ENCODE data around the gene RASGEF1C. TPM values are rescaled to one million over a fixed set of nuclear protein-coding genes. Genes with fewer than 3 reads are reported as not detected.
"Not testable (repeated sequence)": the region's sequence is repeated elsewhere in the genome, so short reads cannot be mapped to it uniquely, and the experiment has no call there.

RASGEF1C gene
- total RNA-seq, 1 donor from 2014 or later = 0.27 TPM

GRCh38 chr5:180090098-180090768, 118.8 kb downstream of the RASGEF1C start:
- H3K27ac ChIP-seq (replicated peaks) = peak overlapping the region; percentile 62
- peaks cover 13% of the 10 kb centered on the region for H3K4me1 ChIP-seq
- peak overlapping the region; percentile 72 for H3K4me3 ChIP-seq
- TF ChIP-seq, protein P1, sequence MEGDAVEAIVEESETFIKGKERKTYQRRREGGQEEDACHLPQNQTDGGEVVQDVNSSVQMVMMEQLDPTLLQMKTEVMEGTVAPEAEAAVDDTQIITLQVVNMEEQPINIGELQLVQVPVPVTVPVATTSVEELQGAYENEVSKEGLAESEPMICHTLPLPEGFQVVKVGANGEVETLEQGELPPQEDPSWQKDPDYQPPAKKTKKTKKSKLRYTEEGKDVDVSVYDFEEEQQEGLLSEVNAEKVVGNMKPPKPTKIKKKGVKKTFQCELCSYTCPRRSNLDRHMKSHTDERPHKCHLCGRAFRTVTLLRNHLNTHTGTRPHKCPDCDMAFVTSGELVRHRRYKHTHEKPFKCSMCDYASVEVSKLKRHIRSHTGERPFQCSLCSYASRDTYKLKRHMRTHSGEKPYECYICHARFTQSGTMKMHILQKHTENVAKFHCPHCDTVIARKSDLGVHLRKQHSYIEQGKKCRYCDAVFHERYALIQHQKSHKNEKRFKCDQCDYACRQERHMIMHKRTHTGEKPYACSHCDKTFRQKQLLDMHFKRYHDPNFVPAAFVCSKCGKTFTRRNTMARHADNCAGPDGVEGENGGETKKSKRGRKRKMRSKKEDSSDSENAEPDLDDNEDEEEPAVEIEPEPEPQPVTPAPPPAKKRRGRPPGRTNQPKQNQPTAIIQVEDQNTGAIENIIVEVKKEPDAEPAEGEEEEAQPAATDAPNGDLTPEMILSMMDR (IDR thresholded peaks at IDR 0.05; ENCODE audit: borderline replicate concordance) = peak; percentile 94
- H3K9me3 ChIP-seq (replicated peaks) = no peaks in the 10 kb centered on the region
- intact Hi-C loops (cut with micrococcal nuclease) = no loop called here
- peak; percentile 77 for DNase-seq
- H3K36me3 ChIP-seq = no peaks in the 10 kb centered on the region
- H3K27me3 ChIP-seq (ENCODE audit: low read depth) = peaks cover 13% of the 10 kb centered on the region

DNA sequence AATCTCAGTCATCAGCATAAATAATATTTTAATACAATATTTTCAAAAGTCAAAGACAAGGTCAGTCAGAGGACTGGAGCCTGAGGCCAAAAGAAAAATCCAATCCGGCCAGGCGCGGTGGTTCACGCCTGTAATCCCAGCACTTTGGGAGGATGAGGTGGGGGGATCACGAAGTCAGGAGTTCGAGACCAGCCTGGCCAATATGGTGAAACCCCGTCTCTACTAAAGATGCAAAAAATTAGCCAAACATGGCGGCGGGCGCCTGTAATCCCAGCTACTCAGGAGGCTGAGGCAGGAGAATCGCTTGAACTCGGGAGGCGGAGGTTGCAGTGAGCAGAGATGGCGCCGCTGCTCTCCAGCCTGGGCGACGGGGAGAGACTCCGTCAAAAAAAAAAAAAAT, 119.4 kb downstream of the RASGEF1C start:
- peaks cover 15% of the 10 kb centered on the region for H3K27me3 ChIP-seq (ENCODE audit: low read depth)
- peak overlapping the region; percentile 72 for H3K4me3 ChIP-seq
- H3K9me3 ChIP-seq (replicated peaks); intact Hi-C loops (cut with micrococcal nuclease); DNase-seq; H3K36me3 ChIP-seq; H3K27ac ChIP-seq (replicated peaks): not testable (repeated sequence)
- peaks cover 13% of the 10 kb centered on the region for H3K4me1 ChIP-seq

DNA sequence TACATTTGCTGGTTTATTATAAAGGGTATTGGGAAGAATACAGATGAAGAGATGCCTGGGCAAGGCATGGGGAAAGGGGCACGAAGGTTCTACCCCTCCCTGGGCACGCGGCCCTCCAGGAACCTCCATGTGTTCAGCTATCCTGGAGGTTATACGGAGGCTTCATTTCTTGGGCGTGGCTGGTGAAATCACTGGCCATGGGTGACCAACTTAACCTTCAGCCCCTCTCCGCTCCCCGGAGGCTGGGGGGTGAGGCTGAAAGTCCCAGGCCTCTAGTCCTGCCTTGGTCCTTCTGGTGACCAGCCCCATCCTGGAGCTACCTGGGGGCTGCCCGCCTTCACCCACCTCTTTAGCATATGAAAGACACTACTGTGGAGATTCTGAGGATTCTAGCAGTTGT, 120.5 kb downstream of the RASGEF1C start:
- Histone ChIP-seq H3K27me3 (ENCODE audit: low read depth) (peaks cover 19% of the 10 kb centered on the region), H3K9me3 (replicated peaks) (no peaks in the 10 kb centered on the region), H3K4me3 (no peak overlapping the region), H3K27ac (replicated peaks) (no peak overlapping the region), H3K4me1 (peaks cover 13% of the 10 kb centered on the region), H3K36me3 (no peaks in the 10 kb centered on the region)
- TF ChIP-seq, protein P1 (IDR thresholded peaks at IDR 0.05; ENCODE audit: borderline replicate concordance) = no peak
- intact Hi-C loops (cut with micrococcal nuclease) = no loop called here
- no peak for DNase-seq

DNA sequence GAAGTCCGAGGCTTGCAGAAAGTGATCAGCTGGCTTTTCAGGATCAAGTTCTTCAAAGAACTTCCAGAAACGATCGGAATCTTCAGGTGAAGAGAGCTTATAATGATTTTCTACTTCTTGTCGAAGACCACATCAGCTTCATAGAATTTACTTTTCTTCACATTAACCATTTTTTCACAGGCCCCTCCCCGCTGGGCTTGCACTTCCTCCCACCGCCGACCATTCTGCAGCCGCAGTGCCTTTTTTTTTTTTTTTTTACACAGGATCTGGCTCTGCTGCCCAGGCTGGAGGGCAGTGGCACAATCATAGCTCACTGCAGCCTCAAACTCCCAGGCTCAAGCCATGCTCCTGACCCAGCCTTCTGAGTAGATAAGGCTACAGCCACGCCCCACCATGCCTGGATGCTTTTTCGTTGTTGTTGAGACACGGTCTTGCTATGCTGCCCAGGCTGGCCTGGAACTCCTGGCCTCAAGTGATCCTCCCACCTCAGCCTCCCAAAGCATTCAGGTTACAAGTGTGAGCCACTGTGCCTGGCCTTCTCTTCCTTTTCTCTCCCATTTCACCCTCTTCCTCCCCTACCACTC, 122.1 kb downstream of the RASGEF1C start:
- DNase-seq = no peak
- Histone ChIP-seq H3K36me3 (no peaks in the 10 kb centered on the region), H3K9me3 (replicated peaks) (no peaks in the 10 kb centered on the region), H3K4me1 (peaks cover 13% of the 10 kb centered on the region), H3K27ac (replicated peaks) (no peak overlapping the region), H3K27me3 (ENCODE audit: low read depth) (peaks cover 33% of the 10 kb centered on the region), H3K4me3 (no peak overlapping the region)
- intact Hi-C loops (cut with micrococcal nuclease) = no loop called here
- TF ChIP-seq, protein P1 (IDR thresholded peaks at IDR 0.05; ENCODE audit: borderline replicate concordance) = no peak

- Histone ChIP-seq H3K4me3 (no peak overlapping the region), H3K9me3 (replicated peaks) (no peaks in the 10 kb centered on the region), H3K36me3 (no peaks in the 10 kb centered on the region), H3K27ac (replicated peaks) (no peak overlapping the region), H3K27me3 (ENCODE audit: low read depth) (peaks cover 44% of the 10 kb centered on the region), H3K4me1 (peaks cover 8% of the 10 kb centered on the region)
- intact Hi-C loops (cut with micrococcal nuclease) = no loop called here
- no peak for DNase-seq
- TF ChIP-seq, protein P1 (IDR thresholded peaks at IDR 0.05; ENCODE audit: borderline replicate concordance) = no peak
Measured at GRCh38 chr5:180085837-180086236, 123.2 kb downstream of the RASGEF1C start.

Data from left ventricle myocardium inferior (tissue), 1 donor.